ENCODE measurements around the gene KCNH1.

The KCNH1 gene

GRCh38 chr1:210848474-210848873 lies 285.5 kb downstream of the KCNH1 start:
- DNase-seq = no peak

DNA sequence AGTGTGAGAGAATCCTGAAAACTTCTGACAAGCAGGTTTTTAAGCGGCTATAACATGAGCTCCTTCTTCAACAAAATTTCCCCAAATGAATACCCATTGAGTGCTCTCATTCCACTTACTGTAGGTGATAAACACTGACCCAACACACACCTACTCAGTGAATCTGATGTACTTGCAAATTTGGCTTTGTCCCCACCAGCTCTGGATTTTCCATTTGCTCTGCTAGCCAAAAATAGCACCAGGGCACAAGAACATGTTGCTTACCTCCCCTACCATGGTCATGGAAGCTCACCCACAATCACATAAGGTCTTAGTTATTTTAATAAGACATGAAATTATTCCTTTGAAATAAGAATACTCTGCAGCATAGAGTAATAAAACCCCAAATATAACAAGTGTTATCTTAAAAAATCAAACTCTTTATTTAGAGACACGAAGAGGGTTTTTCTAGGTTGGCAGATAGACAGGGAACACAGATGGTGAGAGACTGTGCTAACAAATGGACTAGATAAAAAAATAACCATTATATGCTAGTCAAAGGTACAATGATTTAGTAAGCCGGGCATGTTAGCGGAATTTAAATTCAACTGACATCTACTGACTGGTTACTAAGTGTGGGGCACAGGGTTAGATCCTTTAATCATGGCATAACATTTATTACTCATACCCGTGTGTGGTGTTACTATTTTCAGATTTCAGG lies 291.9 kb downstream of the KCNH1 start:
- no peak for DNase-seq

- DNase-seq = no peak
Observed at GRCh38 chr1:210830034-210831028, 303.6 kb downstream of the KCNH1 start.

DNA sequence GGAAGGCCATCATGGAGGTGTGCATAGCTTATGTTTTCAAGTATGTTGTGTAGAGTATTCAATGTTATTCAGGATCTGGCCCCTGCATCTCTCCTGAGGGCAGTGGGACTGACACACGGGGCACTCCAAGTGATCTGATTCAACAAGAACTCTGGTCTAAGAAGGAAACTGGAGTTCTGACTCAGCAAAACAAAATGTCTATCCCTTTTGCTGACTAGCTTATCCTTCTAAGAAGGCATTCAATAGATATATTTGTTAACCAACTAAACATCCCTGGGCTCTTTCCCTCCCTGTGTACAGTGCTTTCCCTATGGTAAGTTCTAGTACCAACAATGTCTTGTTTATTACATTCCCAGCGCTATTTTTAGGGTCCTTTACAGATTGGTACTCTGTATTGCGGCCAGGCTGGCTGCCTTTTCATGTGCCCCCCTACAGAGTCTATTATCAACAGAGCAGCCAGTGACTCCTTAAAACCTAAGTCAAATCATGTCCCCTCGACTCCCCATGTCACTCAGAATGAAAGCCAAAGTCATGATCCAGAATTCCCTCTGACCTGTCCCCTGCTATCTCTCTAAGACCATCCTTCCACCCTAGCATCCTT lies 304.9 kb downstream of the KCNH1 start:
- no peak for DNase-seq

DNA sequence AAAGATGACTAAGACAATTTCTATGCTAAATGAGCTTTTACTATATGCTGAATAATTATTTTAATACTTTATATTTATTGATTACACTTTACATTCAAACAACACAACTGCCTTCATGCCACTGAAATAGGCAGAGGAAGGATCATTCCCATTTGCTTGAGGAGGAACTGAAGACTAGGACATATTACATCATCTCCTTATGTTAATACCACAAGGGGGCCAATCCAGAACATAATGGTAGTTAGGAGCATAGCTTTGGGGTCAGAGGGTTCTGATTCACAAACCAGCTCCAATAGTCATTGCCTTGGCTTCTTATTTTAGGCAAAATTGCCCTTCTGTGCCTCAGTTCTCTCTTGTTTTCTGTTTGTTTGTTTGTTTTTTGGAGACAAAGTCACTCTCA lies 306.5 kb downstream of the KCNH1 start:
- DNase-seq = no peak

- no peak for DNase-seq
Observed at GRCh38 chr1:210826686-210827085, 307.3 kb downstream of the KCNH1 start.

- no peak for DNase-seq
Observed at GRCh38 chr1:210822932-210823331, 311.0 kb downstream of the KCNH1 start.

GRCh38 chr1:210822241-210822640 lies 311.7 kb downstream of the KCNH1 start:
- no peak for DNase-seq

- DNase-seq = no peak
Observed at GRCh38 chr1:210821615-210822014, 312.3 kb downstream of the KCNH1 start.

DNA sequence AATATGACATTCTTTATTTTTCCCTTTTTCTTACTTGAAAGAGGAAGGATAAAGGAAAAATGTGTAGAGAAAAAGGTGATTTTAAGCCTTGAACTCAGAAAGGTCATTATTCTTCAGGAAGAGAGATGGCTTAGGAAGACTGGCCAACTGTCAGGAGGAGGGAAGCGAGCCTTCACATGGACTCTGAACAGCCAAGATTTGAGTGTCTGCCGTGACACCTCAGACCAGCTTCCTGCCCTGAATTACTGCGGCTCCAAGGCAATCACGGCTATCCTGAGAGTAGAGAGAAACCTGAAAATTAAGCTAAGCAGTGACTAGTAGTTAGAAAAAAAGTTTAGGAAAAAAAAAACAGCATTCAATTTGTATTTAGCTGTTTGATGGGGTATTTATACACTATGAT lies 314.7 kb downstream of the KCNH1 start:
- DNase-seq = no peak

- no peak for DNase-seq
Observed at GRCh38 chr1:210817385-210818275, 316.3 kb downstream of the KCNH1 start.

GRCh38 chr1:210815641-210816550 lies 318.1 kb downstream of the KCNH1 start:
- DNase-seq = no peak

- DNase-seq = no peak
Observed at GRCh38 chr1:210814382-210815123, 319.4 kb downstream of the KCNH1 start.

DNA sequence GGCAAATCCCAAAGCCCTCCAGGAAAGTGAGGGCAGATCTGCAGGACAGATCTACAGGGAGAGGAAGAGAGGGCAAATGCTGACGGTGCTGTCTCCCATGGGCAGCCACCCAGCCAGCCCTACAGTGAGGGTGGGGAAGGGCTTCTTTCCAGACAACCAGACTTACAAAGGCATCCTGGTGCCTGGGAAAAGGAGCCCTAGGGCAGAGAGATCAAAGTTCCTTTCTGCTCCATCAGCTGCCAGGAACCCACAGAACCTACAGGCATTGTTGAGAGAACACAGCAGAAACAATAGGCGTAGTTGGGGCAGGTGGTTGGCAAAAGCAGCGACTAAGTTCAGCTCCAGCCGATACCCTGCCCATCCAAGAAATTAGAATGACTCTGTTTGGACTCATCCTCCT lies 332.4 kb downstream of the KCNH1 start:
- DNase-seq = no peak

DNA sequence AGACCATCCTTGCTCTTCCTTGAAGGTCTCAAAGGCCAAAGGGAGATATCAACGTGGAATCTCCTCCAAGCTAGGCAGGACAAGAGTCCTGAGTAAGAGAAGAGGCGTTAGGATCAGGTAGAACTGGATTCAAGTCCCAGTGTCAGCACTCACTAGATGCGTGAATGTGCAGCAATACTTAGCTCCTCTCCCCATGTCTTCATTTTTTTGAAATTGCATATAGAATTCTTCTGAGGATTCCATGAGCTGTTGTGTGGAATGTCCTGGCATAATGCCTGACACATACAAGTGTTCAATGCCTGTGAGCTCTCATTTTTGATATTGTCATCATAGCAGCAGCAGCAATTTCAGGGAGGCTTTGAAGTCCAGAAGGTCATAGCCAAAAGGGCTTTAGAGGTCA lies 333.2 kb downstream of the KCNH1 start:
- no peak for DNase-seq

- DNase-seq = no peak
Observed at GRCh38 chr1:210800301-210800700, 333.6 kb downstream of the KCNH1 start.

DNA sequence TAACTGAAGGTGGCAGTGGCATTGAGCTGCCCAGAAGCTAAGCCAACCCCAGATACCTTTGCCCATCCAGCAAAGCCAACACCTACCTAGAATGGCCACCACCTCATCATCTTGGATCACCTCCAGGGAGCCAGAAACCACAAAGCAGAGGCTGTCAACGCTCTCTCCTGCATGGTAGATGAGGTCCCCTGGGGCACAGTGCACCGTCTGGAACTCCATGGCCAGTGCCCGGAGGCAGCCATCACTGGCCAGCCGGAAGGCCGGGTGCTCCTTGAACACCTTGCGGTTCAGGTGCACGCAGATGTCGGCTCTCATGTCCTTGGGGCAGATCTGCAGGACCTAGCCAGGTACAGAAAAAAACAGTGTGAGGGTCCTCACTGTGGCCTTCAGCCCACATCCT lies 336.5 kb downstream of the KCNH1 start:
- no peak for DNase-seq

GRCh38 chr1:210796421-210796820 lies 337.5 kb downstream of the KCNH1 start:
- no peak for DNase-seq

- DNase-seq = no peak
Observed at GRCh38 chr1:210794445-210794844, 339.5 kb downstream of the KCNH1 start.

- no peak for DNase-seq
Observed at GRCh38 chr1:210792250-210793102, 341.5 kb downstream of the KCNH1 start.
